Activated T-helper 1 cell treated with anti-CD3 and anti-CD28 coated beads, Interleukin-2, amount 50 U/mL, for 16 hours (primary cell): Measurements from ENCODE around the gene KRT28.

Experiments
- DNase-seq, 2 donors: peaks; one replicate each; pipeline ENCODE4 v3.0.0-alpha.2; 2020; ENCODE audit warnings: low read depth in 1 of 2, low spot score in 1 of 2

The KRT28 gene, protein sequence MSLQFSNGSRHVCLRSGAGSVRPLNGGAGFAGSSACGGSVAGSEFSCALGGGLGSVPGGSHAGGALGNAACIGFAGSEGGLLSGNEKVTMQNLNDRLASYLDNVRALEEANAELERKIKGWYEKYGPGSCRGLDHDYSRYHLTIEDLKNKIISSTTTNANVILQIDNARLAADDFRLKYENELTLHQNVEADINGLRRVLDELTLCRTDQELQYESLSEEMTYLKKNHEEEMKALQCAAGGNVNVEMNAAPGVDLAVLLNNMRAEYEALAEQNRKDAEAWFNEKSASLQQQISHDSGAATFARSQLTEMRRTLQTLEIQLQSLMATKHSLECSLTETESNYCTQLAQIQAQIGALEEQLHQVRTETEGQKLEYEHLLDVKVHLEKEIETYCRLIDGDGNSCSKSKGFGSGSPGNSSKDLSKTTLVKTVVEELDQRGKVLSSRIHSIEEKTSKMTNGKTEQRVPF

DNA sequence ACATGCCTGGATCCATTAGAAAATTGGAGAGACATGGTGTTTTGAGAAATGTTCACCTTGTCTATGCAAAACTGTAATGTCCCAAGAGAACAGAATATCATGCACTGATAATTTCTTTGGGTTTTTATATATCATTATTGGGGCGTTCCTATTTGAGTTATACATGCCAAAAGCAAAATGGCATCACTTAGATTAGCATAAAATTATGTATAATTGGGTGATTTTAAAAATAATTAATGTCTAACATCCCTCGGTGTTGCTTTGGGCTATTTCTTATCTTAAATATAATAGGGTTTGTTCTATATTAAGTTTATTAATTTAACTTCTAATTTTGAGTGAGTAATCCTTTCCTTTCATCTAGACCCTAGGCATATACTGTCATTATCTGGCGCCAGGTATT is at the start of gene KRT28:
TSS of gene KRT28 (minus strand) at position 101 of the 400 bp plus-strand sequence. CDS start at position 35, 66 bp downstream.
- no peak for DNase-seq

DNA sequence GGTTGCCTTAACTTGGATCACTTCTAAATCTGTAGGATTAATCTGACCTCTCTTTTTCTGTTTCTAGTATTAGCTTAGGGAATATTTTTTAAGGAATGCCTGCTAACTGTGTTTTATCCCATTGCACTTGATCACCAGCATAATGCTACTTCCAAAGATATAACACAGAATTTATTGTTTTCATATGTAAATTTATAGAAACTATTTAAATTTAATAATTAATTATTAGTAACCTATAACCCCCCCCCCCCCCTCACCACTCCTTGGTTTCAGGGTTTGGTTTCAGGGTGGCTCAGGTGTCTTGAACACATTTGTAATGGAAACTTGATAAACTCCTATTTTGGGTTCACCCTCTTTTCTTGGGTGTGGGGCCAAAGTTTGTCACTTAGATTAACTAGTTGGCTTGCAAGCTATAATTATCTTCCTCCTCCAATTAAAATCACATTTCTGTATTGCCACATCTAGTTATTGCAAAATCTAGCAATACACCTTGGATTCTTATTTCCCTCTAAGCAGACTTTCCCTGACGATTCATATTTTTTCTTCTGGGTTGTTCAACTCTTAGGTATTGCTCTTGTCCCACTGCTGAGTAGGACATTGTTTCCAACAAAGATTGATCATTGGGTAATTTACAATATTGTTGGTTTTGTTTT is 49.0 kb upstream of the KRT28 start:
- no peak for DNase-seq

DNA sequence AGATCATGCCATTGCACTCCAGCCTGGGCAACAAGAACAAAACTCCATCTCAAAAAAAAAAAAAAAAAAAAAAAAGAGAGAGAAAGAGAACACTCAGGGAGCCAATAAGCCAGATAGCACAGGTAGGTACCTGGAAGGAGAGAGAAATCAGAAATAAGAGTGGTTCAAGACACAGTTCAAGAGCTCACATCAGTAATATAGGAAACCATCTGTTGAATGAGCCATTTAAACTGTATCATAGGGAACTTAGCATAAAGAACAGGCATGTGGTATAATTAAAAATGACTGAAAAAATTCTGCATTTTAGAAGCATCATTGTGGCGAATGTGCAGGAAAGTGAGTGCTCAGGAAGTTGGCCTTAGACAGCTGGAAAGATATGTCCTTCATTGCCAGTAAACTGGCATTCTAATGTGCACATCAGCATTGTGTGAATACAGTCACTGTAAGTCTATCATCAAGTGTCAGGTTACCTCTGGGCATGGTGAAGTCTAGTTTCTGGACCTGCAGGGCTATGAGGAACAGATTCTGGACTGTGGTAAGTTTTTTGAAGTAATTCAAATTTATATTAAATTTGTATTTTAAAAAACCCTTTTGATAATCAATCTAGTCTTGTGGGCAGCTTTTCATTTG is 46.9 kb upstream of the KRT28 start:
- no peak for DNase-seq

DNA sequence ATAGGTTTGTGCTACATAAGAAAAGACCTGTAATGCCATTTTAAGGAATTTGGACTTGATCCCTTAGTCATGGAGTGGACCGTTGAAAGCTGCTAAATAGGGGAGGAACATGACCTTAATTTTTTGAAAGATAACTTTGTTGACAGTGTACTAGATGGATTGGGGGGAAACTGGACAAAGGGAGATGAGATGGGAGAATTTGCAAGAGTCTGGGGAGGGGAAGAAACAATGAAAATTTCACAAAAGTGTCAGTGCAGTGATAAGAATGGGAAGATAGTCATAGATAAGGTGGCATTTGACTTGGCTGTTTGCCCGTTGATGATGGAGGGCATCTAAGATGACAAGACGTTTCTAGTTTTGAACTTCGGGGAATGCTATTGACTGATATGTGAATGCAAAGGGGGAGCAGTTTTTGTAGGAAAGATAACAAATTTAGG is 44.9 kb upstream of the KRT28 start:
- DNase-seq: no peak

DNA sequence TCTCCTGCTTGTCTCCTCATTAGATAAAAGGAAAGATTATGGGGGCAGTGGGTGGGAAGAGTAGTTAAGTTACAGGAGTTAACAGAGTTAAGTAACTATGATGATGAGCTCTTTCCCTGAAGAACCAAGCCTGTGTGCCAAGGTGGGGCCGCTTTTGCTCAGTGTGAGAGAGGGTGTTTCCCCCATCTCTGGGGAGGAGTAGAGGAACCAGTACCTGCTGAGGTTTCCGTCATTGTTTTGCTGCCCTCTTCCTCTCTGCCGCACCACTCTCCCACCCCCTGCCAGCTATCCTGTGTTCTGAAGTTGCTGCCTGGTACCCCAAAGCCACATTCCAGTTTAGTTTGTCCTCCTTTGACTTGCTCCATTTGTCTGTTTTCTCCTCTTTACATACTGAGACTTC is 43.5 kb upstream of the KRT28 start:
- no peak for DNase-seq

DNA sequence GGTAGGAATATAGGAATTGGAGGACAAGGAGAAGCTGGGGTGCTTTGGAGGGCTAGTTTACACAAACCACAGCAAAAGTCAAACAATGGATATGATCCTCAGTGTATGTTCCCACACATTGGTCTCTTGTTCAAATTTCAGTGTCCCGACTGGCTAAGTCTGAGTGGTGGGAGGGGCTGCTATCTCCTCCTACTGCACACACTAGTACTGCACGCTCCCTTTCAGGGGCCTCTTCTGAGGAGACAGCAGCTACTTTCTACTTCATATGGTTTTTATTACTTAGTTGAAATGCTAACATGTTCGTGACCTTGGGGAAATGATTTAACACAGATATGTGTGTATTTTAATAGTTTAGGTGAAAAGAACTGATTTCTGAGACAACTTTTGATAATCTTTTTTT is 41.5 kb upstream of the KRT28 start:
- DNase-seq: no peak

DNA sequence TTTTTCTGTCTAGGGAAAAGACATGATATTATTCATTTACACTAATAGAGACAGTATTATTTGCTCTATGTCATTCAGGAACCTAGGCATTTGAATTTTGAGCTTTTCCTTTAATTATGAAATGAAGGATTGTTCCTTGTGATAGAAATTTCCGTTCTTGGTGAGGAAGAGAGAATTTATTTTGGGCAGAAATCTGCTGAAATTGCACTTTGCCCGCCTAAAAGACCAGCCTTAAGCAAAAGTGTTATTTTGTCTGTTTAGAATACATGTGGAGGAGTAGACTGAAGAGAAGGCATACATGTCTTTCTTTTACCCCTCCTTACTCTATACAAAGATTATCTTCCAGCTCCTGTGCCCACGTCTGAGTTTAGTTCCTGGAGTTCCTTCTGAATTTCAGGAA is 39.4 kb upstream of the KRT28 start:
- no peak for DNase-seq

DNA sequence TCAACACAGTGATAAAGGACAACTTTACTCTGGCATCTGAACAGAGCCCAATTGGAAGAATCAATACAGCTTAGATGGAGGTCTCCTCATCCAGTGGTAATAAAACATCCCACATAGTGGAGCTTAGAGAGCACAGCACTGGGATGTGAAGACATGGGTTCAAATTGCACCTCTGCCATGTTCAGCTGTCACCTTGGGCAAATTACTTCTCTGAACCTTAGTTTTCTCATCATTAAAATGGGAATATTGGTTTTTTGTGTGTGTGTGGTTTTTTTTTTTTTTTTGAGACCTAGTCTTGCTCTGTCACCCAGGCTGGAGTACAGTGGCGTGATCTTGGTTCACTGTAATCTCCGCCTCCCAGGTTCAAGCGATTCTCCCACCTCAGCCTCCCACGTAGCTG is 36.3 kb upstream of the KRT28 start:
- DNase-seq: no peak

DNA sequence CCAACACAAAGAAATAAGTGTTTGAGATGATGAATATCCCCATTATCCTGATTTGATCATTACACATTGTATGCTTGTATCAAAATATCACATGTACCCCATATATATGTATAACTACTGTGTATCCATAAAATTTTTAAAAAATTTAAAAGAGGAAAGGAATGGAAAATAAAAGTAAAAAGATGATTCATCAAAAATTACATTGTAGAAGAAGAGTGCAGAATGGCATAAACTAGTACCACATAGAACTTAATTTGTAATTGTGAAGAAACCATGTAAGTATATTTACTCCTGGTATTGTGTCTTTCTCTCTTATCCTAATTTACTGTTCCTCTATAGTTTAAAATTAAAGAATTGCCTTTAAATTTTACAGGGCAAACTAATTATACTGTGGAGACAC is 34.1 kb upstream of the KRT28 start:
- no peak for DNase-seq

DNA sequence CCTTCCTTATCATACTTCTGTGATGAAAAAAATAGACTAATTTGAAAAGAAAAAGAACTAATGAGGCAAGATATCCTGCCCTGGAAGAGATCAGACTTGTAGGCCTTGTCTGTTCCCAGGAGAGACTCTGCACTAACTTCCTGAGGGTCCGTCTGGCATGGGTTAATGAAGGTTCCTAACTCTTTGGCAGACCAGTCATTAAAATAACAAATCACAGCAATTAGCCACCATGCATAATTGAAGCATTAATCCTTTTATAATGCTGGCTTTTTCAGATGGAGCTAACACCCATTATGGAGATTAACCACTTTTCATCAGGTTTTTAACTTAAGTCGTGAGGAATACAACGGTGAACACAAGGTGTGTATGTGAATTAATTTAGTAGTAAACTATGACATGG is 33.1 kb upstream of the KRT28 start:
- no peak for DNase-seq

DNA sequence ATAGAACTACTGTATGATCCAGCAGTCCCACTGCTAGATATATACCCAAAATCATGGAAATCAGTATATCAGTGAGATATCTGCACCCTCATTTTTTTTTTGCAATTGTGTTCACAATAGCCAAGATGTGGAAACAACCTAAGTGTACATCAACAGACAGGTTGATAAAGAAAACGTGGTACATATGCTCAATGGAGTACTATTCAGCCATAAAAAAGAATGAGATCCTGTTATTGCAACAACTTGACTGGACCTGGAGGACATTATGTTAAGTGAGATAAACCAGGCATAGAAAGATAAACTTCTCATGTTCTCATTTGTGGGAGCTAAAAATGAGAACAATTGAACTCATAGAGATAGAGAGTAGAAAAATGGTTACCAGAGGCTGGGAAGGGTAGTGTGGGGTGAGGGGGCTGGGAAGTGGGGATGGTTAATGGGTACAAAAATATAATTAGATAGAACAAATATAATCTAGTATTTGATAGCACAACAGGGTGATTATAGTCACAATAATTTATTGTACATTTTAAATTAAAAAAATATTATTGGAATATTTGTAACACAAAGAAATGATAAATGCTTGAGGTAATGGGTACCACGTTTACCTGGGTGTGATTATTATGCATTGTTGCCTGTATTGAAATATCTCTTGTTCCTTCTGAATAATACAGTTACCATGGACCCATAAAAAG is 30.5 kb upstream of the KRT28 start:
- DNase-seq: no peak

DNA sequence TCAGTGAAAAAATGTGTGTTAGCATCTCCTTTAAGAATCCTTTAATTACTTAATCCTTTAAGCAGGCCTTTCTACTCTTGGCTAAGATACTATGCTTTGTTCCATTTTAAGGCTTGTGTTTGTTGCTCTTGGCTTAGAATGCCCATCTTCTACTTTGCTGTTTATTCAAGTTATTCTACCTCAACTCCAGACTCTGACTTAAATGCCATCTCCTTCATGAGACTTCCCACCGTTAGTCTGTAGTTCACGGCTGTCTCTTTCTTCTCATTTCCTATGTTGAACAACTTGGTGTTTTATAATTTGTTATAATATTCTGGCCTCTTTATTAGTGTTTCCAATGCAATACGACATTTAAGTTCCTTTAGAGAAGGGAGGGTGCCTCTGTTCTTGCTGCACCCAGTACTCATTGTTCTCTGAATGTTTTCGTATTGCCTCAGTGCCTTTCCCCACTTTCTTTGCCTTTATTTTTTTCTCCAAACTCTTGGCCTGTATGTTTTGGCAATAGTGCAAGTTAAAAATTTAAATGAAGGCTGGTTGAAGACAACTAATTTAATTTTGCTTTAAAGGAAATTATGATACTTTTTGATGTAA is 28.8 kb upstream of the KRT28 start:
- DNase-seq: no peak

DNA sequence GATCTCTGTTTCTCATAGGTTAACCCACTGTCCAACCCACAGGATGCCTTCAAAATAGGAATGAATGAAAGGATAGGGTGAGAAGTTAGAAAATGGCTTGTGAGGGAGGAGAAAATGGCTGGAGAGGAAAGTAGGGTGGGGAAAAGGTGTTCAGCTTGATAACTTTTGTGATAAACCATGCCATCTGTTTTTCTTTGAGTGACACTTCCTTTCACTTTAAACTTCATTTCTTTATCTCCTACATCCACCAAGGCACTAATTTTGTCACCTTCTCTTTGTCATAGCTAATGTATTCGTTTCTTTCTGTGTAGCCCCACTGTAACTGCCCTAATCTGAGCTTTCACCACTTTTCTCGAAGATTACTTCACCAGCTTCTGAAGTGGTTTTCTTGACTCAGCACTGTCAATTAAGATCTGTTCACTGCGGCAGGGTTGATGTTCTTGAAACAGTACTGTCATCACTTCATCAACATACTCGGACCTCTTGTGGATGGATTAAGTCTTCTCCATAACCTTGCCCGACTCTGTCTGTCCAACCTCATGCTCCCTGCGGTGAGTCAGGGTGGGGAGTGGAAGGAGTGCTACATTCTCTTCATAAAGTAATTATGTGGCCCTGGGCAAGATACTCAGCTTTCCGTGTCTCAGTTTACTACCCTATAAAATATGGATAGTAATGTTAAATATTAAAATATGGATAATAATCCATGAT is 28.1 kb upstream of the KRT28 start:
- no peak for DNase-seq

DNA sequence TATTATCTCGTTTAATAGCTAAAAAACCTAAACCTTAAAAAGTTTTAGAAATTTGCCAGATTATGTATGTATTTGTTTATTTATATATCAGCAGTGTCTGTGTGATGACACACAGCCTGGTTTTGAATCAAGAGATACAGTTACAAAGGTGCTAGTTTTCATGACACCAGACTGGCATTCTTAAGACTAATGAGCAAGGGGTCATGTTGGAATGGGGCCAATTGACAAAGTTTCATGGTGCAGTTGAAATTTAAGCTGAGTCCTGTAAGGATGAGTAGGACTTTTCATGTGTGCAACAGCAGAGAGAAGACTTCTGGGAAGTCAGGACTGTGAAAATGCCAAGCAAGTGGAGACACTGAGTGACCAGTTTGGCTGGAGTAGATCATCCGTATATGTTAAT is 25.8 kb upstream of the KRT28 start:
- DNase-seq: no peak

DNA sequence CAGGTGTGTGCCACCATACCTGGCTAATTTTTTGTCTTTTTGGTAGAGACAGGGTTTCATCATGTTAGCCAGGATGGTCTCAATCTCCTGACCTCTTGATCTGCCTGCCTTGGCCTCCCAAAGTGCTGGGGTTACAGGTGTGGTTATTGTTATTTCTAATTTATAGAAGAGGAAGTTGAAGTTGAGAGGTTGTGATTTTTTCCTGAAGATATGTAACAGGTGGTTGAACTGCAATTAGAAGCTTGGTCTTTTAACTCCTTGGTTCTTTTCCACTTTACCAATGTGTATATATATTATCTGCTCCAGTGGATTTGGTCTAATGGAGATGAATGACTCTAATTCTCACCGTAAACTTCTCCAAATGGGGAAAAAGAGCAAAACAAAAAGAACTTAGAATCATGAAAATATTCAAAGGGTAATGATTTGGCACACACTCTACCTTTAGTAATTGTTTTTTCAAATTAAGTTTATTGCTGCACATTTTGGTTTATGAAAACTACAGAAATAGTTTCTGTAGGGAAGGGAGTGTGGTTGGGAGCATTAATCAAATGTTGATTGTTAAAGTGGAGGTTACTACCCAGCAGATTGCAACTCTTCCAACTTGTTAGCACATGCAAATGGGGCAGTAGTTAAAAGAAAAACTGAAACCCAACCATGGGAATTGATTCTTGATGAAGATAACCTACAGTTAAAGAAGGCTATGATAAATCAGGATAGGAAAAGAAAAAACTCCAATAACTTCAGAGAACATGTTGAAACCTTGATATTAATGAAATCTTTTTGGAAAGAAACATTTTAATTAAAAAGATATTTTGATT is 24.5 kb upstream of the KRT28 start:
- no peak for DNase-seq

DNA sequence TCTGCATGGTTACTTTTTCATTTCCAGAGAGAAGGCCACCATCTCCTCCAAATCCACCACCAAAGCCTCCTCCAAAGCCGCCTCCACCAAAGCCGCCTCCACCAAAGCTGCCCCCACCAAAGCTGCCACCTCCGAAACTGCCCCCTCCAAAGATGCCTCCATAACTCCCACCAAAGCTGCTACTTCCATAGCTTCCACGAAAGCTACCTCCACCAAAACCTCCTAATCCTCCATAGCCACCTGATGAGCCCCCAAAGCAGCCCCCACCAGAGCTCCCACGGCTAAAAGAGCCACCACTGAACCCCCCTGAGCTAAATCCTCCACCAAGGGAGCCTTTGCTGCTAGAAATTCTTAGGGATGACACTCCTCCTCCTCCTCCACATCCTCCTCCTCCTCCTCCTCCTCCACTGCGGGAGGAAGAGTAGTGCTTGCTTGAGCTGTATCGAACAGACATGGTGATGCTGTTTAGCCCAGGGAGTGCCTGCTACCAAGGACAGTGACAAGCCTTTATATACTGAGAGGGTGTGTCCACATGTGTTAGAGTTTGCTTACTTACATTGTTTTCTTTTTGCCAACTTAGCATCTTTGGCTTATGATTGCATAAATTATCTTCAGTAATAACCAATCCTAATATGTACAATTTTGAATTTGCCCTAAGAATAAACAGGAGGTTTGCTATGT is 22.5 kb upstream of the KRT28 start, which contains the start of gene KRT10:
TSS of gene KRT10 (minus strand) at position 483 of the 681 bp plus-strand sequence. CDS start at position 454, 29 bp downstream.
- DNase-seq: no peak

DNA sequence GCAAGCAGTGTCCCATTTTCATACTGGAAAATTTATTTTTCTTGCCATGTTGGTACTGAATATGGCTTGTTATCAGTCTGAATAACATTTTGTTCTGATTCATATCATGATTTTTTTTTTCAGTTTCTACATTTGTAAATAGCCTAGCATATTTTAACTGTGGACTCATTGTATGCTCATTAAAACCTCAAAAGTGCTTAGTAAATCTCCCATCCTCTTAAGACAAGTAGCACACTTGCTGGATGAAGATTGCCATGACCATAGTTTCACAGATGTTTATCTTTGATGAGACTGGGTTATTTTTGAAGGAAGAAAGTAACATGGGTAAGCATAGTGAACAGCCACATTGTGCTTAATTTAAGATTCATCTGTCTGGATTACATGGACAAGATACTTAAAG is 21.8 kb upstream of the KRT28 start:
- DNase-seq: no peak

DNA sequence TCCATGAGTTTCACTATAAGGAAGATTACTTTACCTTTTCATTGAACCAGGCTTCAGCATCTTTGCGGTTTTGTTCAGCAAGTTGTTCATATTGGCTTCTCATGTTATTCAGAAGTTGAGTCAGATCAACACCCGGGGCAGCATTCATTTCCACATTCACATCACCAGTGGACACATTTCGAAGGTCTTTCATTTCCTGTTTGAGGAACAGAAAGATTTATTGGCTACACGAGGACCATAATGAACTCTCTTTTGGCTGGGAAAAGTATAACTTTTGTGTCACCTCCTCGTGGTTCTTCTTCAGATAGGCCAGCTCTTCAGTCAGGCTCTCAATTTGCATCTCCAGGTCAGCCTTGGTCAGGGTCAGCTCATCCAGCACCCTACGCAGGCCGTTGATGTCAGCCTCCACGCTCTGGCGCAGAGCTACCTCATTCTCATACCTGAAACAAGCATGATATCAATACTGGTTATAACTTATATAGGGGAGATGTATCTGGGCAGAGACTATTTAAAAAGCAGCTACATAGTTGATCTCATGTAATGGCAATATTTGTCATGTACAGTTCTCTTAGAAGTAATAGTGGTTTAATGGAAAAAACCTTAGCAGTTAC is 20.6 kb upstream of the KRT28 start:
- no peak for DNase-seq
